HG02571 (cell line): ENCODE results near the gene SLC17A9.

Experiments
- ATAC-seq: cut with Tn5 transposase; IDR thresholded peaks from one replicate; pipeline ENCODE4 v1.9.1; 2021; ENCODE audit warnings: mild to moderate bottlenecking, moderate library complexity; ENCODE audit not compliant: unreplicated experiment

SLC17A9 gene

DNA sequence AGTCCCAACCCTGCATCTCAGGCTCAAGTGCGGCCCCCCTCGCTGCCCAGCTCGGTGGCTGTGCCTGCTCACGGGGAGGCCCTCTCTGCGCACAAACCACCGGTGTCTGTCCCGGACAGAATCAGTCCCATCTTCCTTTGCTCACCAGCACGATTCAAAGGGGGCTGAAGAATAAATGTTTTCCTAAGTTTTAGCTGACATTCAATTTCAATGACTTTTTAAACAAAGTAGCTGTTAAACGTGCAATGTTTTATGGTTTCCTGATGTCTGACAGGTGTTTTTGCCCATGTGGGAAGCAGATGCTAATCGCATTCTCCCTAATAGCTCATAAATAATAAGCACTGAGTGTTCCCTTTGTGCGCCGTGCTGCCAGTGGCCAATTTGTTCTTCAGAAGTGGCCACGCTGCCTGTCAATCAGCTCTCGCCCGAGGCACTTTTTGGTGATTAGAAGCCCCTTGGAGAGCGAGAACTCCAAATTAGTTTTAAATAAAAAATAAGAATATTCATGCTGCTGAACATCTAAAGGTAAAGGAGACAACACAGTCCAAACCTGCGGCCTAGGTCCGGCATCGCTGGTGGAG is 28.0 kb downstream of the SLC17A9 start:
- no peak for ATAC-seq

DNA sequence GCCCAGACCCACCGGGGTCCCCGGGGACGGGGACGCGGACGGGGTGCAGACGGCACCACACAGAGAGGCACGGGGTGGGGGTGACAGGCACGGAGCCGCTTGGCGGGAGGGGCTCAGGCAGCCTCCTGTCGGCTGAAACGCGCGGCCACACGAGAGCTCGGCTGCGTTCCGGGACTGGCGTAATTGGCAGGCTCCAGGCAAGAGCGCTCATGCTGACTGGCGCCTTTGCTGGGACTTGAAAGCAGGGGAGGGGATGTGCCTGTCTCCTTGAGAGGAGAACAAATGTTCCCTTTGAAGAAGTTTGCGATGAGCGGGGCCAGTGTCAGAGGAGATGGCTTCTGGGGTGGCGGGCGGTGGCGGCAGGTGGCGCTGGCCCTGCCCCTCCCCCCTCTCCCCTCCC is 28.5 kb downstream of the SLC17A9 start:
- no peak for ATAC-seq

DNA sequence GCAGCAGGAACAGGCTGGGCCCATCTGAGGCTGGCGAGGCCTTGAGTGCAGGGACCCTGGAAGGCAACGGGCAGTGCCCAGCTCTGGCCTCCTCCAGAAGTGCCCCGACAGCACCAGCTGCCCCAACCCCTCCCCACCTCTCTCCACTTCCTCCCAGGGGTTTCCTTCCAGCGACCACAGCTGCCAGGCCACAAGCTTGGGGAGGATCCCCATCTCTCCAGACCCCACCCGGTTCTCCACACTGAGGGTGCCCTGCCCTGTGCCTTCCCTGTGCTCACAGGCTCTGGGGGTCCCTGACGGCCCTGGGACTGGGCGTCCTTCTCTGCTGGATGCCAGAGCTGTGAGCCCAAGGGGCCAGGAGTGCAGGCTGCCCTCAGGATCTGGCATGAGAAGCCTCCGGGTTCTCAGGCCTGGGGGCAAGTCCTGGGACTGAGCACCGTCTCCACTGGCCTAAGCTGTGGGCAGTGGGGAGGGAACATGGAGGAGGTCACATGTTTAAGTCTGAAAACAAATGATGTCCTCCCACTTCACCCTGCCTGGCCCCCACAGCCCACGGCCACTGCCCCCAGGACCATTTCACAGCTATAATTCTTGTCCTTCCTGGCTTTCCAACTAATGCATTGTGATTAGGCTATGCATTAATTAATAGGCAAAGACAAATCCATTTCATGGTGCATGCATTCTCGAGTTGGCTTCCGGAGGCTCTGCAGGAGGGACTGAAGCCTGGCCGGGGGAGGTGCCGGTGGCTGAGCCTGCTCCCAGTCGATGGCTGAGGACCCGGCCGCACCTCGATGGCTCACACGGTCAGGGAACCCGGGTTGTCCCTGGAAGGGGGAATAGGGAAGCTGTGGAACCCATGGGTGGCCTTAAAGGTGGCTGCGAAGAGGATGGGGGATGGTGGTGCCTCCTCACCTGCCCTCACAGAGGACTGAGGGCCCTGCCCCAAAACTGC is 29.9 kb downstream of the SLC17A9 start:
- no peak for ATAC-seq

DNA sequence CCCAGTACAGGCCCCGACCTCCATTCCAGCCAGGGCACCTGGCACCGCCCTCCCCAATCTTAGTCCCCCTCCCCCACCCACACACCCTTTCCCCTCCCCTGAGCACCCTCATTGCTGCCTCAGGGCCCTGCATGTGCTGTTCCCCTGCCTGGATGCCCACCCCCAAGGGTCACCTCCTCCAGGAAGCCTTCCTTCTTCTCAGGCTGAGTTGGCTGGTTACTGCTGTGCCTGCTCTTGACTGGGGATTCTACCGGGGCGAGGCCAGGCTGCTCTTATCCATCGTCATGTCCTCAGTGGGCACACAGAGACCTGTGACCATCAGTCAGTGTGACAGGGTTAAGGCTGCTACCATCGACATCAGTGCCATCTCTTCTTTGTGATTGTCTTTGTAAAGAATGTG is 30.7 kb downstream of the SLC17A9 start:
- ATAC-seq, result no peak

DNA sequence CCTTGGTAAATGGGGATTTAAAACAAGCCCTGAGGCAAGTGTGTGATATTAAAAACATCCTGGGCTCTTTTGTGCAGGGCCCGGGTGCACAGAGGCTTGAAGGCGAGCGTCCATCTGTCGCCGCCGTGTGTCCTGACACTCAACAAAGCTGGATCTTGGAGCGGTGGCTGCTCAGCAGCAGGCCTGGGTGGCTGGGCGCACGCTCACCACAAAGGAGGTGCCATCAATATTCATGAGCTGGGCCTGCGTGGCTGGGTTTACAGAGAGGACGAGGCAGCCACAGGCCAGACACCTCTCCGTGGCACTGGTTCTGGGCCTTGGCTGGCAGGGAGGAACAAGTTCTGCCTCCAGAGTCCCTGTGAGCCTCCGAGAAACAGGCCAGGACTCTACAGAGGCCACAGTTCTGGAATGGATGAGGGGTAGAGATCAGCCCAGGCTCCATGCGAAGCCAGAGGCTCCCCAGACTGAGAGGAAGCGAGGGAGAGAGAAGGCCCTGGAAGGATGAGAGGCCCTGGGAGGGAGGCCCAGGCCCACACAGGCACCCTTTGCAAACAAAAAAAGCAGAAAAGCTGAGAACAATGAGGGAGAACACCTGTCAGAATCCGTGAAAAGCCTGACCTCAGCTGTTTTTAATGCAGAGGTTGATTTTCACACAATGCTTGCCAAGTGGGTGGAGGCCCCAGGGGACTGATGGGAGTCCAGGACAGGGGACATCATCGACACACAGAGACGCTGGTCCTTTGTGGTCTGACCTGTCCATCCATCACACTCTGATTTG is 32.3 kb downstream of the SLC17A9 start:
- ATAC-seq, result no peak

DNA sequence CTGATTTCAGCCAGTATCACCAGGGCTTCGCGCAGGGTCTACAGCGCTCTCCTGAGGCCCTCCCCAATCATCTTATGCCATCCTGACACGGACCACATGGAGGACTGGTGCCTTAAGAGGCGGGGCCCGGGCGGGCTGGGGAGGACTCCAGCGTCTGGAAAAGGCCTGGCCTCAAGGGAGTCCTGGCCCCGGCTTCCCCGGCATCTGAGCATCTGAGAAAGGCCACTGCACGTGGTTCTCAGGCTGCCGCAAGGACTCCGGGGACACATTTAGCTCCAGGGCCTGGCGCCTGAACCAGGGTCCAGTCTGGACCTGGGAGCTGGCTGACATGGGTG is 32.9 kb downstream of the SLC17A9 start:
- no peak for ATAC-seq

DNA sequence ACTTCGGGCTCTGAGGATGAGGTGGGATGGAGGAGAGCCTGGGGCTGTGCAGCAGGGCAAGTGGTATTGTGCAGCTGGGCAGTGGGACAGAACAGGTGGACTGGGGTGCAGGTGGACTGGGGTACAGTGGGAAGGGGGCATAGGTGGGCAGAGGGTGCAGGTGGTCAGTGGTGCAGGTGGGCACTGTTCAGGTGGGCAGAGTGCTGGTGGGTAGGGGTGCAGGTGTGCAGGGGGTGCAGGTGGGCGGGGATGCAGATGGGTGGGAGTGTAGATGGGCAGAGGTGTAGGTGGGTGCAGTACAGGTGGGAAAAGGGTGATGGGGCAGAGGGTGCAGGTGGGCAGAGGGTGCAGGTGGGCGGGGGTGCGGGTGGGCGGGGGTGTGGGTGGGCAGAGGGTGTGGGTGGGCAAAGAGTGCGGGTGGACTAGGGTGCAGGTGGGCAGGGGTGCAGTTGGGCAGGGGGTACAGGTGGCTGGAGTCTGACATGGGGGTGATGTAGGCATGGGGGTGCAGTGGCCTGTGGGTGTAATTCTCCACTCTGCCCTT is 33.8 kb downstream of the SLC17A9 start:
- ATAC-seq, result no peak

DNA sequence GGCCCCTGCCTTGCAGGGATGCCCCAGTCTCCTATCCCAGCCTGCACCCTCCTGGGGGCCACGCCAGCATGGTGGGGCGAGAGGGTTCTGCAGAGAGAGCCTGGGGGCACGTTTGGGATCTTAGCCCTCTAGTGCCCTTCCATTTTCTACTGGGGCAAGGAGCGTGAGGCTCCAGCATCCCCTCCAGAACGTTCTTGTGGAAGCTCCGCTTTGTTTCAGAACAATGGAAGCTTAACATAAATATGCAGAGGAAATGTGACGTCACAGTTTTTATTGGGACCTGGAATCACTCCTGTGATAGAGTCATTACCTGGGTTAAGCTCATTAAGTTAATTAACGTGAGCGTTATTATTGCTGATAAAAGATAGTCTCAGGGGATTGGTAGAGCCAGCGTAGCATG is 34.6 kb downstream of the SLC17A9 start:
- ATAC-seq, result no peak

DNA sequence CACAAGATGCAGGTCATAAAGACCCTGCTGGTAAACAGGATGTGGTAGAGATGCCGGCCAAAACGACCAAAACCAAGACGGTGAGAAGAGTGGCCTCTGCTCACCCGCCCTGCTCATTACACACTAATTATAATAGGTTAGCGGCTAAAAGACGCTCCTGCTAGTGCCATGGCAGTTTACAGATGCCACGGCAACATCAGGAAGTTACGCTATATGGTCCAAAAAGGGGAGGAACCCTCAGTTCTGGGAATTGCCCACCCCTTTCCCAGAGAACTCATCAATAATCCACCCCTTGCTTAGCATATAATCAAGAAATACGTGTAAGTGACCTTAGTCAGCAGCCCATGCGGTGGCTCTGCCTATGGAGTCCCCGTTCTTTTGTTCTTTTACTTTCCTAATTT is 36.7 kb downstream of the SLC17A9 start:
- ATAC-seq, result no peak

DNA sequence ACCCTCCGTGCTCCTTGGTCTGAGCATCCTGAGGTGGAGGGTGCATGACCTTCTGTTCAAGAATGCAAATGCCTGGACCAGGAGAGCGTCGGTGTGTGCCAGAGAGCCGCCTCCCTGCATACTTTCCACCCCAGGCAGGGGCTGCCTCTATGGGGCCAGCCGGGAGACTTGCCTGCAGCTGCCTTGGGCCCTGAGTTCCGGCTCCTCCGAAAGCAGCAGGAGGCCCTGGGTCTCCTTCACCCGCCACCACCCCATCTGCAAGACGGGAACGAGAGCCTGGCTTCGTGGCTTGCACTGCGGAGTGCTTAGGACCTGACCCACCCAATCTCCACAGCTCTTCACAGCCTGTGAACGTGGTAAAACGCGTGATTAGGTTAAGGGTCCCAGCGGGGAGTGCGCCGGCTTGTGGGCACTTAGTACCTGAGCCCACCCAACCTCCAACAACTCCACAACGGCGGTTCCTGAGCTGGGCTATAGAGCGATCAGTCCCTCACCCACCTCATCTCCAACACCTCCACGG is 37.9 kb downstream of the SLC17A9 start:
- ATAC-seq, result no peak

DNA sequence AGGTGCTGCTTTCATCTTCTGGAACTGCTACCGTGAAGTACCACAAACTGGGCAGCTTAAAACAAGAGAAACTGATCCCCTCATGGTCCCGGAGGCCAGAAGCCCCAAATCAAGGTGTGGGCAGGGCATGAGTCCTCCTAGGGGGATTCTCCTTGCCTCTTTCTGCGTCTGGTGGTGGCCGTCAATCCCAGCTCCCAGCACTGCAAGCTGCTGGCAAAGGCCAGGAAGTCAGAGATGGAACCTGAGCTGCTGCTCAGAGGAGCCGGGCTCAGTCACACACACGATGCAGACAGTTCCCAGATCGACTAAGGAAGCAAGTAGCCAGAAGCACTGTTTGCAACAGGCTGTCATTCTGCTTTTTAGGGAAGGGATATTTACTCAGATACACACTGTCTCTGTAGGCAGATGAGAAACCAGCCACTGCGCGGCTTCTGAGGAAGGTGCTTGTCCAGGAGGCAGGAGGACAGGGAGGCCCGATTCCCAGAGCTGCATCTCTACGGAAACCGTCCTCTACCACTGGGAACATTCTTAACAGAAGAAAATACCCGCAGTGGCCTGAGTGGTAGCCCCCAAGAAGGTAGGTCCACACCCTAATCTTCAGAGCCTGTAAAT is 38.8 kb downstream of the SLC17A9 start:
- no peak for ATAC-seq

DNA sequence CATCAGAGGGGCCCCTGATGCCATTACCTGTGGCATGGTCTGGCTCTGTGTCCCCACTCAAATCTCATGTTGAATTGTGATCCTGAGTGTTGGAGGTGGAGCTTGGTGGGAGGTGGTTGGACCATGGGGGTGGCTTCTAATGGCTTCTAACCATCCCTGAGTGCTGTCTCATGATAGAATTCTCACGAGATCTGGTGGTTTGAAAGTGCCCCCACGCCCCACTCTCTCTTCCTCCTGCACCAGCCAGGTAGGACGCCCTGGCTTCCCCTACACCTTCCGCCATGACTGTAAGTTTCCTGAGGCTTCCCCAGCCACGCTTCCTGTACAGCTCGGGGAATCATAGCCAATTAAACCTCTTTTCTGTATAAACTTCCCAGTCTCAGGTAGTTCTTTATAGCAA is 39.4 kb downstream of the SLC17A9 start:
- ATAC-seq, result no peak

DNA sequence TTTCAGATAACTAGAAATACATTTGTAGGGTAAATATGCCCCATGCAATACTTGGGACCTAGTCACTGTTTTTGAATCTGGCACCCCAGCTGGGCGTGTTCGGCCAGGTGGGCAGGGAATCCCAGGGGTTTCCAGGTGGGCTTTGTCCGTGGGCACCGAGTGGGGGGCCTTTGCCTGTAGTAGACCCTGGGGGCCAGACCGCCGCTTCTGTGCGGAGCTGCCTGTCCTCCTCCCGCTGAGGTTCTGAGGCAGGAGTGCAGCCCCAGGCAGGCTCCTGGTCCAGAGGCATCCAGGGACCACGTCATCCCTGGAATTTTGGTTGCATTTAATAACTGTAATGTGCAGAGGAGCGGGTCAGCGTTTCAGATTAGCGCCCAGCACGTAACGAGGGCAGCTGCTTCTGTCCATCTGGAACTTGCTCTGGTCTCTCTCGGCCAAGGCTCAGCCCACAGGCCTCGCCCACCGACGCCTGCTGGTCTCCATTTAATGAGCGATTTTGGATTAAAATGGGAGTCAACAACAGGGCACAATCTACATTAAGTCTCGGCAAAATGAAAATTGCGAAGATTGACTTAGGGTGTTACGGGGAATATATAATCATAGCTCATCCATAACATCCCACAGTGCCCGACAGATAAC is 41.5 kb downstream of the SLC17A9 start:
- ATAC-seq, result no peak

DNA sequence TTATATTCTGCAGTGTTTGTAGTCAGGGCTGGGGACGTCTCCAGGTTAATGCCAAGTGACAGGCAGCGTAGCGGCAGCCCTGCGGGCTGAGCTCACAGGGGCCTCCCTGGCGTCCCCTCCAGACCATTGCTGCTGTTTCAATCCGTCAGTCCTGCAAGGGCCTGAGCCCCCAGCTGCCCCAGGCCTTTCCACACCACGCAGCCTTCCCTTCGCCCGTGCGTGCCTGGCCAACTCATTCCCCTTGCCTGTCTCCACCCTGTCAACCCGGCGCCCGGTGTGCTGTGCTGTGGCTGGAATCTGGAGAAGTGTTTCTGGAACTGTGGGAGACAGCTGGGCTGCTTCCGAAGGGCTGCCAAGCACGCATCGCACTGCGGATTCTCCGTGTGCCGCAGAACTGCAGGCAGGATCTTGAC is 42.4 kb downstream of the SLC17A9 start:
- ATAC-seq, result no peak

DNA sequence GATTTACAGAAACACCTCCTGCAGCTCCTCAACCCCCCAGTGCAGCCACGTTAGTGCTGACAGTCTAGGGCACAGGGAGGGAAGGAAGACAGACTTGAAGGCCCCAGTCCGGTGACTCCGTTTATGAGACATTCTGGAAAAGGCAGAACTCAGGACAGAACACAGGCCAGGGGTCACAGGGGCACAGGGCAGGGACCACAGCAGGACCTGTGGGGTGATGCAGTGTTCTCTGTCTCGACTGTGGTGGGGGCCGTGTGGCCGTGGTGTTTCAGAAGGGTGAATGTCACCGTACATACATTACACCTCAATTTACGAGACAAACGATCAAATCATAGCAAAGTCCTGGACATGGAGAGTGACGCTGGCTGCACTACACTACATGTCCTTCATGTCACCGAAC is 43.0 kb downstream of the SLC17A9 start:
- no peak for ATAC-seq

DNA sequence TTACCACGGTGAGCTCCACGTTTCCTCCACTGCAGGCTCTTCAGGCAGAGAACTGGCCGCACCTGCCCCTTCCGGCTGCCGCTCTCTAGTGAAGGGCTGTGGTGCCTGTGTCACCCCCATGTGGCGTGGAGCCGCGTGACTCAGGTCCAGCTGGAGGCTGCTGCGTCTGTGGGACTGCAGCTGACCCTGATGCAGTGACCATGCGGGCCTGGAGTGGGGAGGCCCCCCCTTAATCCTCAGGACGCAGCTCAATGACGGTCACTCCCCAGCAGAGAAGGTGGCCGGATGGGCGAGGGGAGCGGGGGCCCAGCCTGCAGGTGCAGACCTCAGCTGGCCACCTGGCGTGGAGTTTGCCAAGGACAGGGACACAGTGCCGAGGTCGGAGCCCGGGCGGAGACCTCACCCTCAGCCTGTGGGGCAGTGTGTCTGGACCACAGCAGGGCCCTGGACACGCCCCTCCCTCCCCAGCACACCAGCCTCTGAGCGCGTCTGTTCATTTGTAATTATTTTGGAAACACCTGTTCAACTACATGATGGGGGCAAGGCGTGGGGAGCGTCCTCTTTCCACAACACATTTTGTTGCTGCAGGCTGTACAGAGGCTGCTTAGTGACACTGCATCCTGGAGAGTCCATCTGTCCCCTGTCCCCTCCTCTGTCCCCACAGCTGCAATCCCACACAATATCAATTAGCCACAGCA is 43.5 kb downstream of the SLC17A9 start:
- ATAC-seq, result no peak

DNA sequence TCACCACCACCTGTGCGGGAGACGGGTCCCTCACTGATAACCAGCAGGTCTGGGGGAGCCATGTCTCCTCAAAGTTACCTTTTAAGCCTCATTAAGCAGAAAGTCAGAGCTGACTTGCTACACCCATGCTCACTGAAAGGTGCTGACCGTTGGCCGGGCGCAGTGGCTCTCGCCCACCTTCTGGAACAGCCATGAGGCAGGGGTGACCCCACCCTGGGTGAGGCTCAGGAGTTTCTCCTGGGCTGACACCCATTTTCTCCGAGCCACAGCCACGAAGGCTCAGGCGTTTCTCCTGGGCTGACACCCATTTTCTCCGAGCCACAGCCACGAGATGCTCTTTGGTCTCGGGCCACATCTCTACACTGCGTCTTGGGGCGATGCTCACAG is 44.1 kb downstream of the SLC17A9 start:
- ATAC-seq, result no peak

DNA sequence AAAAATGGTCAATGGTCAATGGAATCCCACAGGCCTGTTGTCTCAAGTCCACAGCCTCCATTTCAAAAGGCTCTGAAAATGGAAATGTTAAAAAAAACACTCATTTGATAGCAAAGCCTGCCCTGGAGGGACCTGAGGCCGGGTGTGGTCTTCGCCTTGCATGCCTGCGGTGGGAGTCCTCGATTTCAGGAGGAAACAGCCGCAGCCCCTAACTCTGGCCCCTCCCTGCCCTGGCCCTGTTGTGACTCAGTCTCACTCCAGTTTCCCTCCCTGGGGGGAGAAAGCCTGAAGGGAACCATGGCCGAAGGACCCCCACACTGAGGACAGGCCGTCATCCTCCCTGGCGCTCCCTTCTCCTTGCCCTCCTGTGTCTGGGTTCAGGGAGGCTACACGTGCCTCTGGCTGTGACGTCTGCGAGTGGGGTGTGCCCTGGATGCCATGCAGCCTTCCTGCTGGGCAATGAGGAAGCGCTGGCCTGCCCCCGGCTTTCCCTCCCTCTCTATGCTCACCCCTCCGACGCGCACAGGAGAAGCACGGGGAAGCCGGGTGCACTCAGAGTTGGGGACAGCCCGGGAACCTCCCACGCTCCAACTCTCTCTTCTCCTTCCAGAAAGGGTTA is 45.0 kb downstream of the SLC17A9 start:
- ATAC-seq, result no peak

DNA sequence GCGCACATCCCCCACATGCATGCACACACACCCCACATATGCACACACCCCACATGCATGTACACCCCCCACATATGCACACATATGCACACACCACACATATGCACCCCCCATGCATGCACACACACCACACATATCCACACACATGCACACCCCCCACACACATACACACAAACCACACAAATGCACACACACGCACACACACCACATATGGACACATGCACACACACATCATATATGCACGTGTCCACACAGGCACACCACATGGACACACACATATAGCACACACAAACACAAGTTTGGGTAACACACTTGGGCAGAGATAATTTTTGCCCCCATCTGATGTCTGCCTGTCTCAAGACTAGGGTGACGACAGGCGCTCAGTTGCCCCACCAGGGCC is 45.9 kb downstream of the SLC17A9 start:
- ATAC-seq, result no peak
